CD4-positive, CD25-positive, alpha-beta regulatory T cell (primary cell): Measurements from ENCODE around the gene THAP5. TPM values are rescaled to one million over a fixed set of nuclear protein-coding genes. Genes with fewer than 3 reads are reported as not detected.

Experiments used
- ATAC-seq, 2 donors: fragments of 150-1000 bp; cut with Tn5 transposase; one replicate each; pipeline ENCODE4 v1.10.0; 2021; ENCODE audit warnings: low read depth in 2 of 2, moderate number of reproducible peaks in 2 of 2, moderate library complexity in 1 of 2
- DNase-seq, 3 donors: peaks; one replicate each; pipeline versions ENCODE4 v3.0.0 to v3.0.0-alpha.2; 2012 to 2022; ENCODE audit warnings: mixed read lengths in 1 of 3
- H3K27ac ChIP-seq: one replicate; pipeline ENCODE4 v1.7.0; 2013; ENCODE audit warnings: mild to moderate bottlenecking, low read length; ENCODE audit not compliant: insufficient read depth, poor library complexity, severe bottlenecking
- H3K27me3 ChIP-seq: one replicate; pipeline ENCODE4 v1.7.0; 2013; ENCODE audit warnings: low read length; ENCODE audit not compliant: control insufficient read depth, insufficient read depth
- H3K36me3 ChIP-seq: one replicate; pipeline ENCODE4 v1.7.0; 2013; ENCODE audit warnings: mild to moderate bottlenecking, low read length, moderate library complexity; ENCODE audit not compliant: control insufficient read depth, insufficient read depth
- H3K4me1 ChIP-seq: 2 replicates; pipeline ENCODE4 v1.7.0; 2013; ENCODE audit warnings: mild to moderate bottlenecking, low read length; ENCODE audit not compliant: insufficient read depth, control insufficient read depth, poor library complexity, severe bottlenecking
- H3K4me3 ChIP-seq: one replicate; pipeline ENCODE4 v1.7.0; 2013; ENCODE audit warnings: low read depth, mild to moderate bottlenecking, low read length, moderate library complexity
- H3K9me3 ChIP-seq, 2 experiments: 1 replicate in 1 of 2; 2 replicates in 1 of 2; pipeline ENCODE4 v1.7.0; 2013; ENCODE audit warnings: low read length in 2 of 2, mild to moderate bottlenecking in 1 of 2, moderate library complexity in 1 of 2; ENCODE audit not compliant: control insufficient read depth in 2 of 2
- H3K27ac Mint-ChIP-seq, 3 donors: one replicate each; pipeline ENCODE4 v1.8.0; 2020 to 2022; ENCODE audit warnings: mild to moderate bottlenecking in 3 of 3, mixed read lengths in 3 of 3, moderate library complexity in 2 of 3
- H3K27me3 Mint-ChIP-seq: one replicate; pipeline ENCODE4 v1.8.0; 2022; ENCODE audit warnings: mild to moderate bottlenecking, mixed read lengths
- H3K36me3 Mint-ChIP-seq: one replicate; pipeline ENCODE4 v1.8.0; 2020; ENCODE audit warnings: mixed read lengths
- H3K4me1 Mint-ChIP-seq, 4 donors: one replicate each; pipeline ENCODE4 v1.8.0; 2020 to 2022; ENCODE audit warnings: mixed read lengths in 4 of 4, mild to moderate bottlenecking in 1 of 4
- H3K4me3 Mint-ChIP-seq, 4 donors: one replicate each; pipeline ENCODE4 v1.8.0; 2020 to 2022; ENCODE audit warnings: mild to moderate bottlenecking in 4 of 4, mixed read lengths in 4 of 4, moderate library complexity in 3 of 4
- H3K9me3 Mint-ChIP-seq, 7 donors: one replicate each; pipeline ENCODE4 v1.8.0; 2020 to 2022; ENCODE audit warnings: mixed read lengths in 7 of 7, mild to moderate bottlenecking in 3 of 7, moderate library complexity in 2 of 7
- polyA plus RNA-seq, 4 donors: library from polyadenylated mRNA; unstranded; fragments of 300-500 nt; fragmentation: Illumina TruSeq; gene quantifications; one replicate each; pipeline ENCODE4 v1.2.3, GENCODE V29; 2021
- total RNA-seq: library from RNA; stranded (reverse); gene quantifications from one replicate; pipeline ENCODE4 v1.2.3, GENCODE V29; 2022

THAP5 gene
- total and polyA plus RNA-seq, 5 donors from 2014 or later: 11.3 to 33.7 (median 20.2) TPM

DNA sequence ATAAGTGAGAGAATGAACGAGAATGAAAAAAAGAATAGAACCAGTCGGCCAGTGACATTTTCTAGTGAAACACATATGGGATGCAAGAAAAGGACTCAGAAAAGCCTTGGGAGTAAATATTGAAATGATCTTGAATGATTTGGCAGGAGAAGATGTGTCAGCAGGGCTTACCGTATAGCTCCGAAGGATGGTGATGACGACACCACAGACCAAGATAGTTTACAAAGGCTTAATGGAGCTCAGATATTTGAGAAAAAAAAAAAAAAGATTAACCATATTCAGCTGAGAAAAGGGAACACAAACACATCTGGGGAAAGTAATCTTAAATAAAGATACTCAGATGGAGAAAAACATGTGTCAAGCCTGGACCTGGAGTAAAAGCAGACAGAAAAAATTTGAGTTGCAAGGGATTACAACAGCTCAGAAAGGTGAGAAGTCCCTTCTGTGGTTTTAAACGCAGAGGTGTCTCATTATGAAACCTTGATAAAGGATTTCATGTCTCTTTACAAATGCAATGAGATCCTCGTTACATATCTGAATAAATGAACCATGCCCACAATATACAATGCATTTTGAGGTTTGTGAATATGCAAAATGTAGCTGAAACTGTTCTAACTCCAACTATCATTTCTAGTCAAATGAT, 36.2 kb upstream of the THAP5 start:
- no peak overlapping the region for H3K4me3 ChIP-seq
- H3K4me1 ChIP-seq: no peaks in the 10 kb centered on the region
- H3K27me3 ChIP-seq: peaks cover 4% of the 10 kb centered on the region
- ATAC-seq (no peak), DNase-seq (no peak)
- H3K36me3 Mint-ChIP-seq: no peaks in the 10 kb centered on the region
- H3K27me3 Mint-ChIP-seq: peaks cover 22% of the 10 kb centered on the region
- no peaks in the 10 kb centered on the region for H3K9me3 Mint-ChIP-seq
- H3K27ac ChIP-seq: no peak overlapping the region
- no peaks in the 10 kb centered on the region for H3K9me3 ChIP-seq
- H3K4me3 Mint-ChIP-seq: no peak overlapping the region
- H3K36me3 ChIP-seq: no peaks in the 10 kb centered on the region
- no peak overlapping the region for H3K27ac Mint-ChIP-seq
- H3K4me1 Mint-ChIP-seq: peaks cover 0 to 6% (median 0%) of the 10 kb centered on the region in 4 donors

DNA sequence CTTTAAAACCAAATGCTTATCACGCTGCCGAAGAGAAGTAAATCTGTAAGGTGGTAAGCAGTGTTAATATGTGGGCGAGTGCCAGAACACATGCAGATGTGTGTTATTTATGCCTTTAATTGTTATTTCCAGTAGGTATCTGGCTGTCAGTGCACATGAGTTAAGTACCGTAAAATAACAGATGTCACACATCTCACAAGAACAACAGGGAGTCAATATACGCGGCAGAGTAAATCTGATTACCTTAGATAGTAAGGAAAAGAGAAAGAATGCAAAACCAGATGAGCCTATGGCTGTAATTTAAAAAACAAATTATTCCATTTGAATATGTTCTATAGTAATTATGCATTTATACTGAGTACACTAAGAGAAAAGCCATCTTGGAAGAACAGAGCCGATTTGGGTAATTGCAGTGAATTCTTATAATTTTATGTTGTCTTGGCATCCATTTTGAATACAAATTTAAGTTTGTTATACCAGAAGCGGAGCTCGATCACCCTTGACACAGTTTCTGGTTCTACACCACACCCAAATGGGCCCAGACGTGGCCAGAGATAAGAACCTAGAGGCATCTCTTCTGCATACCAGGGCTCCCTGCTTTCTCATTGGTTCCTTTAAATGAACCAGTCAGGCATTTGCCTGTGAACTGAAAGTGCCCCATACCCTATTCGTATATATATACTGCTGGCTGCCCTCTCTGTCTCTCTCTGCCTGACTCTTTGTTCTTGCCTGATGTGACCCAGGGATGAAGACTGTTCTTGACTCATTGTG, 35.0 kb upstream of the THAP5 start:
- H3K9me3 Mint-ChIP-seq: no peaks in the 10 kb centered on the region

DNA sequence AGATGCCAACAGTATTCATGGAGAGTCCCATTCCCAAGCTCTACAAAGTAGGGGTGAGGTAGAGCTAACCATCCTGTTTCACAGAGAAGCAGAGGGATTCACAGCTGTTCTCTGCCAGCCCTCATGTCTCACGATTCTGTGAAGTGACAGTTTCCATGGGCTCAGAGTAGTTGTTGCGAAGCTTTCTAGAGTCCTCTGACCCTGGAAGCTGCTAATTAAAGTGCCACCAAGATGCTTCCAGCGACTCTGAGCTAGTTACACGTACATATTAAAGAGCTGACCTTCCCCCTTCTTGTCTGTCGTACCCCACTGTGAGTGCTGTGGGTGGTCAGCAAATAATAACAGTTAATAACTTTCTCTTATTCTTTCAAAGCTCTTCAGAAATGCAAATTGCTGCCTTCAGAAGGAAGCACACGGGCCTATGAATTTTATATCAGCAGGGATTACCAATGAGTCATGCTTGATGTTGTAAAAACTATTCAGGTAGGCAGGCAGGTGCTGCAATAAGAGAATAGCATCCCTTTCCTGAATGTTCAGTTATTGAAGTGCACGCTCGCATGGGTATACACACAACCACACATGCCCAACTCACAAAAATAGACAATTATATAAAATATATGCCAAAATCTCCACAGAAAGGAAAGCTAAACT, 34.3 kb upstream of the THAP5 start:
- Mint-ChIP-seq H3K36me3 (no peaks in the 10 kb centered on the region), H3K4me1 (peaks cover 0 to 6% (median 0%) of the 10 kb centered on the region in 4 donors), H3K27ac (no peak overlapping the region), H3K9me3 (no peaks in the 10 kb centered on the region), H3K4me3 (no peak overlapping the region), H3K27me3 (peaks cover 35% of the 10 kb centered on the region)
- Histone ChIP-seq H3K27ac (no peak overlapping the region), H3K9me3 (no peaks in the 10 kb centered on the region), H3K36me3 (no peaks in the 10 kb centered on the region), H3K27me3 (peaks cover 5% of the 10 kb centered on the region), H3K4me1 (no peaks in the 10 kb centered on the region), H3K4me3 (no peak overlapping the region)
- no peak for DNase-seq
- ATAC-seq: no peak

More for the DNA sequence above, 35.0 kb upstream of the THAP5 start:
- Mint-ChIP-seq H3K27me3 (peaks cover 33% of the 10 kb centered on the region), H3K4me1 (peaks cover 0 to 6% (median 0%) of the 10 kb centered on the region in 4 donors), H3K27ac (no peak overlapping the region), H3K36me3 (no peaks in the 10 kb centered on the region), H3K4me3 (no peak overlapping the region)
- Histone ChIP-seq H3K27ac (no peak overlapping the region), H3K4me3 (no peak overlapping the region), H3K9me3 (no peaks in the 10 kb centered on the region), H3K27me3 (peaks cover 4% of the 10 kb centered on the region), H3K36me3 (no peaks in the 10 kb centered on the region), H3K4me1 (no peaks in the 10 kb centered on the region)
- ATAC-seq: no peak
- no peak for DNase-seq

DNA sequence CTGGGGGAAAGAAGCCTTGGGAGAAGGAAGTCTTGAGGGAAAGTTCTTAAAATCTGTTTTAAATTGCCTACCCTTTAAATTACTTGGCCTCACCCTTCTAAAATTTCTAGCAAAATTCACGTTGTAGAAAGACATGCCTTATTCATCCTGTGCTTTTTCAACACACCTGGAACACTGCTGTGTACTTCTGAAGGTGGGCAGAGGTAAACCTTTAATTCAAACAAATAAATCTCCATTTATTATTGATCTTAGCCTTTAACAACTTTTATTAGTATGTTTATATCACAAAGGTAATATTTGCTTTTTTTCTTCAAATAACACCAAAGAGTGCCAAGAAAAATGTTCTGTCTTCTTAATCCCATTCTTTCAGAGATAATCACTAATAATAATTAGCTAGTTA, 30.9 kb upstream of the THAP5 start:
- Histone ChIP-seq H3K9me3 (no peaks in the 10 kb centered on the region), H3K27me3 (peaks cover 6% of the 10 kb centered on the region), H3K4me3 (no peak overlapping the region), H3K4me1 (no peaks in the 10 kb centered on the region), H3K27ac (no peak overlapping the region), H3K36me3 (no peaks in the 10 kb centered on the region)
- Mint-ChIP-seq H3K4me3 (no peak overlapping the region), H3K36me3 (peaks cover 4% of the 10 kb centered on the region), H3K9me3 (no peaks in the 10 kb centered on the region), H3K27ac (no peak overlapping the region), H3K27me3 (peaks cover 24% of the 10 kb centered on the region), H3K4me1 (peaks cover 0 to under 1% (median 0%) of the 10 kb centered on the region in 4 donors)
- ATAC-seq (no peak), DNase-seq (no peak)

DNA sequence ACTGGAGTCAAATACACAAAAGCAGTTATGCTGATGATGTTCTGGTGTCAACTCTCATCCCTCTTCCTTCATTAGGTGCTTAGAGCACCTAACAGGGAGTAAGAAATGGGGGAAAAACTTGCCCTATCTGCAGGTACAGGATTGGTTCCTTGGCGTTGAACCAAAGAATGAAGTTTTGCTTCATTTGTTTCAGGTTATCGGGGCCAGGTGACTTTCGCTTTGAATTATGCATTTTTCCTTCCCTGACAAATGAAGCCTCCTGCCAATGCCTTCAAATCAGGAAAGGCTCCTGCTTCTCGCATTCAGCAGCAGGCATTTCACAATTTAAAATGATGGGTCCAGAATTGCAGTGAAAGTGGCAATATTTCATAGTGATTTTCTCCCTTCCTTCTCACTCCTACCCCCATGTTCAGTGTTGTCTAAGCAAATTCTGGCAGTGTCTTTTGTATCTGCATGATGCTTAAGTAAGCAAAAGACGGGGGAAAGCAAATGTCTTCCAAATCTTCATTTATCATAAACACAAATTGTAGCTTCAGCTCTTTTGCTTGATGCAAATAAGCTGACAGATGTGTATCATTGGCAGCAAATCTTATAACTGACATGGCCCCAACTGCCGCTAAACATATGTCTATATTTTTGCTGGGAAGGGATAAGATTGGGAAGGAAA, 29.5 kb upstream of the THAP5 start:
- H3K4me1 Mint-ChIP-seq: no peaks in the 10 kb centered on the region
- Histone ChIP-seq H3K9me3 (no peaks in the 10 kb centered on the region), H3K36me3 (no peaks in the 10 kb centered on the region), H3K4me3 (no peak overlapping the region), H3K4me1 (no peaks in the 10 kb centered on the region), H3K27ac (no peak overlapping the region), H3K27me3 (peaks cover 5% of the 10 kb centered on the region)
- H3K9me3 Mint-ChIP-seq: no peaks in the 10 kb centered on the region
- peaks cover 4% of the 10 kb centered on the region for H3K36me3 Mint-ChIP-seq
- no peak overlapping the region for H3K4me3 Mint-ChIP-seq
- ATAC-seq: no peak
- peaks cover 24% of the 10 kb centered on the region for H3K27me3 Mint-ChIP-seq
- DNase-seq: no peak
- no peak overlapping the region for H3K27ac Mint-ChIP-seq

DNA sequence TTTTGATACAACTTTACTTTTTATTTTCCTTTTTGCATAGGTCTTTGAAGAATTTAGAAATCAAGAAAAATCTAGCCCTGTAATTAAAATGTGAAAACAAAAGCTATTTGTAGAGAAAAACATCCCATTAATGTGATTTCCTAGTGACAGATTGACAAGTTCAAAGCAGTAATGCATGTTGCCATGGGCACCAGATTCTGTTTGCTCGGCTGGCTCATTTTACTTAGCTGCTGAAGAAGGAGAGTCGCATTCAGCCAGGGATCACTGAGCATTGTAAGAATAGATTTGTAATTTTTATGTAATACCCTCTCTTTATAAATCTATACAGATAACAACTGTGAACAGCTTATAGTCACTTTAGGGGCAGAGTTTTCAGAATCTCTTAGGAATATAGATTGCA, 28.6 kb upstream of the THAP5 start:
- Histone ChIP-seq H3K9me3 (no peaks in the 10 kb centered on the region), H3K27me3 (peaks cover 5% of the 10 kb centered on the region), H3K4me3 (no peak overlapping the region), H3K36me3 (no peaks in the 10 kb centered on the region), H3K4me1 (no peaks in the 10 kb centered on the region), H3K27ac (no peak overlapping the region)
- ATAC-seq (no peak), DNase-seq (no peak)
- Mint-ChIP-seq H3K4me3 (no peak overlapping the region), H3K4me1 (no peaks in the 10 kb centered on the region), H3K36me3 (peaks cover 4% of the 10 kb centered on the region), H3K27ac (no peak overlapping the region), H3K9me3 (no peaks in the 10 kb centered on the region), H3K27me3 (peaks cover 22% of the 10 kb centered on the region)

DNA sequence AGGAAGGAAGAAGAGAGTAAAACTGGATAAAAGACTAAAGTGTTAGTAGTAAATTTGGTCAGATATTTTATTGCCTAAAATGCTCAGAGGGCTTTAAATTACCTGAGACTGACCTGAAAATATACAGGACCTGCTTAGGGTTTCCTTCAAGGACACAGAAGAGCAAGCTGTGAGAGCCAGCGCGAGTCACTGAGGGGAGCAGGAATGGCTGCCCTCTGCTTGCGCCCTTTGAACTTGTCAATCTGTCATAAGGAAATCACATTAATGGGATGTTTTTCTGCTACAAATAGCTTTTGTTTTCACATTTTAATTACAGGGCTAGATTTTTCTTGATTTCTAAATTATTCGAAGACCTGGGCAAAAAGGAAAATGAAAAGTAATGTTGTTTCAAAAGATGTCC, 27.1 kb upstream of the THAP5 start:
- Mint-ChIP-seq H3K27ac (no peak overlapping the region), H3K36me3 (peaks cover 4% of the 10 kb centered on the region), H3K27me3 (peaks cover 14% of the 10 kb centered on the region), H3K4me3 (no peak overlapping the region), H3K9me3 (no peaks in the 10 kb centered on the region), H3K4me1 (no peaks in the 10 kb centered on the region)
- Histone ChIP-seq H3K36me3 (no peaks in the 10 kb centered on the region), H3K27me3 (peaks cover 2% of the 10 kb centered on the region), H3K4me1 (no peaks in the 10 kb centered on the region), H3K4me3 (no peak overlapping the region), H3K9me3 (no peaks in the 10 kb centered on the region), H3K27ac (no peak overlapping the region)
- no peak for ATAC-seq
- DNase-seq: no peak
